HCT116 (cell line): ENCODE results near the gene GRIN2A. TPM values are rescaled to one million over a fixed set of nuclear protein-coding genes. Genes with fewer than 3 reads are reported as not detected.

Experiments used
- ATAC-seq: fragments of 200-7000 bp; cut with Tn5 transposase; 2 replicates; pipeline ENCODE4 v1.9.1; 2020; ENCODE audit warnings: mild to moderate bottlenecking, moderate library complexity
- BruUV-seq: library from RNA; stranded (reverse); fragments of 400-500 nt; replicated peaks from 2 replicates; lab custom pipeline; 2021; lab: Mats Ljungman, UMichigan
- CTCF ChIA-PET: fragments of 300-600 bp; sonication (Branson Sonifier 250); formaldehyde crosslinking; loops from one replicate; lab custom pipeline; 2021; ENCODE audit warnings: antibody characterized with exemption; lab: Charles Lee
- POLR2A ChIA-PET: fragments of 300-600, 350-600 bp; sonication (Branson Sonifier 250); formaldehyde crosslinking; loops from one replicate; lab custom pipeline; 2021; ENCODE audit warnings: antibody characterized with exemption; lab: Charles Lee
- RAD21 ChIA-PET, 2 experiments: fragments of 300-600 bp; sonication (Branson Sonifier 250); formaldehyde crosslinking; loops; one replicate each; lab custom pipeline; 2023; ENCODE audit warnings: low total read pairs in 2 of 2; ENCODE audit not compliant: uncharacterized antibody in 2 of 2, unreplicated experiment in 2 of 2, low non-redundant PET in 1 of 2; lab: Charles Lee
- DNase-seq: peaks from one replicate; pipeline ENCODE4 v3.0.0-alpha.2; 2010; ENCODE audit warnings: low read depth, low spot score
- H2AFZ ChIP-seq: fragments of 200-600 bp; shearing (Covaris generic), sonication (generic); 2 replicates; pipeline ENCODE4 v1.6.1; 2017; ENCODE audit warnings: low read depth, mixed run types, mixed read lengths, antibody characterized with exemption, low read length; ENCODE audit not compliant: poor library complexity, severe bottlenecking
- H3K27ac ChIP-seq: 2 replicates; pipeline ENCODE4 v1.5.1; 2012; ENCODE audit warnings: low read depth, low read length
- H3K27me3 ChIP-seq: fragments of 200-600 bp; sonication (generic); 2 replicates; pipeline ENCODE4 v1.6.1; 2016; ENCODE audit warnings: mixed run types, low read length, mixed read lengths; ENCODE audit not compliant: insufficient read depth
- H3K36me3 ChIP-seq, 2 experiments: fragments of 200-500 bp in 1 of 2; fragments of 200-600 bp in 1 of 2; sonication (Bioruptor generic) in 1 of 2; sonication (generic) in 1 of 2; 2 replicates each; pipeline versions ENCODE4 v1.5.1 to v1.6.1; 2014 to 2016; ENCODE audit warnings: low read length in 2 of 2, inconsistent platforms in 1 of 2, mixed read lengths in 1 of 2, mixed run types in 1 of 2; ENCODE audit not compliant: insufficient read depth in 2 of 2, control insufficient read depth in 1 of 2
- H3K4me1 ChIP-seq, 2 experiments: fragments of 200-600 bp in 1 of 2; sonication (generic) in 1 of 2; 2 replicates each; pipeline versions ENCODE4 v1.5.1 to v1.6.1; 2012 to 2017; ENCODE audit warnings: low read length in 2 of 2, inconsistent platforms in 1 of 2, mild to moderate bottlenecking in 1 of 2, mixed read lengths in 1 of 2, mixed run types in 1 of 2, moderate library complexity in 1 of 2; ENCODE audit not compliant: insufficient read depth in 2 of 2, control insufficient read depth in 1 of 2
- H3K4me2 ChIP-seq: fragments of 200-600 bp; sonication (generic); 2 replicates; pipeline ENCODE4 v1.6.1; 2017; ENCODE audit warnings: mixed run types, low read length, mixed read lengths
- H3K4me3 ChIP-seq, 2 experiments: fragments of 200-600 bp in 1 of 2; sonication (generic) in 1 of 2; replicated peaks in 1 of 2; 2 replicates each; pipeline ENCODE4 v1.5.1; 2011 to 2016; ENCODE audit warnings: low read length in 2 of 2, control low read depth in 1 of 2, low read depth in 1 of 2, mild to moderate bottlenecking in 1 of 2, mixed read lengths in 1 of 2, mixed run types in 1 of 2
- H3K79me2 ChIP-seq: fragments of 200-600 bp; sonication (generic); 2 replicates; pipeline ENCODE4 v1.6.1; 2017; ENCODE audit warnings: mild to moderate bottlenecking, mixed run types, low read length, moderate library complexity, mixed read lengths; ENCODE audit not compliant: insufficient read depth
- H3K9ac ChIP-seq: fragments of 200-600 bp; sonication (generic); 2 replicates; pipeline ENCODE4 v1.6.1; 2016; ENCODE audit warnings: low read length, mixed read lengths
- H3K9me2 ChIP-seq: fragments of 200-600 bp; sonication (generic), shearing (Covaris generic); 2 replicates; pipeline ENCODE4 v1.6.1; 2017; ENCODE audit warnings: mixed run types, mild to moderate bottlenecking, moderate library complexity; ENCODE audit not compliant: insufficient read depth
- H3K9me3 ChIP-seq, 2 experiments: fragments of 200-500 bp in 1 of 2; fragments of 200-600 bp in 1 of 2; sonication (Bioruptor generic) in 1 of 2; sonication (generic) in 1 of 2; 2 replicates each; pipeline ENCODE4 v1.6.1; 2014 to 2017; ENCODE audit warnings: low read length in 2 of 2, mixed read lengths in 2 of 2, inconsistent platforms in 1 of 2, low read depth in 1 of 2, mild to moderate bottlenecking in 1 of 2, mixed run types in 1 of 2, moderate library complexity in 1 of 2; ENCODE audit not compliant: control insufficient read depth in 1 of 2, insufficient read depth in 1 of 2
- H4K20me1 ChIP-seq: fragments of 200-600 bp; sonication (generic), shearing (Covaris generic); 2 replicates; pipeline ENCODE4 v1.6.1; 2017; ENCODE audit warnings: mixed run types, mild to moderate bottlenecking, moderate library complexity; ENCODE audit not compliant: insufficient read depth
- FOSL1 ChIP-seq: IDR thresholded peaks from 2 replicates; pipeline ENCODE4 v1.6.1; 2012; ENCODE audit warnings: low read depth
- MAX ChIP-seq: IDR thresholded peaks from 2 replicates; pipeline ENCODE4 v1.6.1; 2012
- POLR2A ChIP-seq: IDR thresholded peaks from 2 replicates; pipeline ENCODE4 v1.7.0; 2011; ENCODE audit warnings: borderline replicate concordance; ENCODE audit not compliant: insufficient read depth, insufficient read length; ENCODE audit errors: extremely low read depth
- POLR2AphosphoS5 ChIP-seq: IDR thresholded peaks from 2 replicates; pipeline ENCODE4 v1.6.1; 2011; ENCODE audit warnings: mild to moderate bottlenecking, low read depth, low read length, moderate library complexity
- SIN3A ChIP-seq: IDR thresholded peaks from 2 replicates; pipeline ENCODE4 v1.6.1; 2012; ENCODE audit warnings: low read depth
- TCF7L2 ChIP-seq: IDR thresholded peaks from 2 replicates; pipeline ENCODE4 v1.7.0; 2011; ENCODE audit warnings: borderline replicate concordance, inconsistent platforms; ENCODE audit not compliant: insufficient read depth, insufficient read length; ENCODE audit errors: extremely low read depth
- YY1 ChIP-seq: IDR thresholded peaks from 2 replicates; pipeline ENCODE4 v1.6.1; 2011; ENCODE audit warnings: low read length, low read depth, moderate library complexity, mild to moderate bottlenecking; ENCODE audit not compliant: insufficient replicate concordance; ENCODE audit errors: extremely low read depth
- intact Hi-C: fragments of 100-400 bp; cut with micrococcal nuclease; formaldehyde crosslinking; loops from 2 replicates; pipeline ENCODE4 v1.10.0; 2022
- total RNA-seq: library from RNA; stranded (reverse); gene quantifications from one replicate; pipeline ENCODE4 v1.2.1, GENCODE V29; 2021; ENCODE audit not compliant: unreplicated experiment

Gene GRIN2A
- total RNA-seq, 1 experiment from 2014 or later, result 0.02 TPM

GRCh38 chr16:9703731-9704130 lies 478.5 kb downstream of the GRIN2A start:
- Histone ChIP-seq H4K20me1 (no peaks in the 10 kb centered on the region), H2AFZ (no peak overlapping the region), H3K4me2 (no peak overlapping the region), H3K9me2 (no peaks in the 10 kb centered on the region), H3K79me2 (no peaks in the 10 kb centered on the region), H3K36me3 (no peaks in the 10 kb centered on the region), H3K9me3 (no peaks in the 10 kb centered on the region), H3K27ac (no peak overlapping the region), H3K4me1 (no peaks in the 10 kb centered on the region), H3K27me3 (peaks cover 28% of the 10 kb centered on the region; the same call in 1 of the 2 replicates), H3K9ac (no peak overlapping the region), H3K4me3 (no peak overlapping the region)
- CTCF ChIA-PET, result no interaction called here
- RAD21 ChIA-PET, result no interaction called here
- POLR2A ChIA-PET, result no interaction called here
- no TSS peak for BruUV-seq
- DNase-seq (no peak), ATAC-seq (no peak)
- TF ChIP-seq POLR2A (no peak), POLR2AphosphoS5 (no peak), SIN3A (no peak), TCF7L2 (no peak), YY1 (no peak), MAX (no peak), FOSL1 (no peak)
- intact Hi-C loops, result no loop called here

Other genes starting within 250 kb of the GRIN2A start
- gene ATF7IP2, start 203.6 kb upstream of the GRIN2A start, total RNA-seq, result 7.4 TPM